Liver (tissue), 9 donors: ENCODE measurements around the gene TOPBP1. TPM values are rescaled to one million over a fixed set of nuclear protein-coding genes. Genes with fewer than 3 reads are reported as not detected.

Experiments
- DNase-seq: peaks from one replicate; pipeline ENCODE4 v3.0.0-alpha.2; 2017; ENCODE audit warnings: low spot score
- H3K27ac ChIP-seq, 2 donors: one replicate each; pipeline ENCODE4 v1.7.0; 2013; ENCODE audit warnings: inconsistent platforms in 2 of 2, low read length in 2 of 2, control low read depth in 1 of 2, low read depth in 1 of 2, mild to moderate bottlenecking in 1 of 2
- H3K27me3 ChIP-seq, 4 donors: one replicate each; pipeline versions ENCODE4 v1.6.1 to v1.7.0; 2013; ENCODE audit warnings: low read length in 3 of 4, inconsistent platforms in 1 of 4, mild to moderate bottlenecking in 1 of 4, moderate library complexity in 1 of 4; ENCODE audit not compliant: control insufficient read depth in 4 of 4, insufficient read depth in 4 of 4
- H3K36me3 ChIP-seq, 4 donors: one replicate each; pipeline versions ENCODE4 v1.6.1 to v1.7.0; 2013; ENCODE audit warnings: low read length in 3 of 4, mild to moderate bottlenecking in 3 of 4, low read depth in 1 of 4, moderate library complexity in 1 of 4; ENCODE audit not compliant: control insufficient read depth in 4 of 4, insufficient read depth in 3 of 4
- H3K4me1 ChIP-seq, 4 donors: one replicate each; pipeline versions ENCODE4 v1.6.1 to v1.7.0; 2013; ENCODE audit warnings: low read length in 3 of 4, mild to moderate bottlenecking in 3 of 4, moderate library complexity in 1 of 4; ENCODE audit not compliant: control insufficient read depth in 4 of 4, insufficient read depth in 4 of 4
- H3K4me3 ChIP-seq, 3 donors: one replicate each; pipeline versions ENCODE4 v1.6.1 to v1.7.0; 2013; ENCODE audit warnings: low read length in 3 of 3, control low read depth in 1 of 3, low read depth in 1 of 3, mild to moderate bottlenecking in 1 of 3
- H3K9ac ChIP-seq, 2 donors: one replicate each; pipeline ENCODE4 v1.7.0; 2013; ENCODE audit warnings: low read length in 2 of 2, mild to moderate bottlenecking in 2 of 2, moderate library complexity in 2 of 2, control low read depth in 1 of 2, low read depth in 1 of 2
- H3K9me3 ChIP-seq, 4 donors: one replicate each; pipeline versions ENCODE4 v1.6.1 to v1.7.0; 2013; ENCODE audit warnings: low read length in 3 of 4; ENCODE audit not compliant: control insufficient read depth in 4 of 4
- EGR1 ChIP-seq, 2 donors: IDR thresholded peaks; 2 replicates each; pipeline ENCODE4 v1.6.1; 2016 to 2018; ENCODE audit warnings: antibody characterized with exemption in 2 of 2, low read depth in 2 of 2
- FOXA1 ChIP-seq: IDR thresholded peaks from 2 replicates; pipeline ENCODE4 v1.6.1; 2016; ENCODE audit warnings: antibody characterized with exemption
- FOXA2 ChIP-seq: IDR thresholded peaks from 2 replicates; pipeline ENCODE4 v1.6.1; 2016; ENCODE audit warnings: antibody characterized with exemption
- GABPA ChIP-seq, 2 donors: IDR thresholded peaks in 1 of 2; conservative IDR thresholded peaks in 1 of 2; 2 replicates each; pipeline ENCODE4 v1.6.1; 2016; ENCODE audit warnings: antibody characterized with exemption in 2 of 2, mild to moderate bottlenecking in 1 of 2, moderate library complexity in 1 of 2
- HNF4A ChIP-seq, 2 donors: conservative IDR thresholded peaks; 2 replicates each; pipeline ENCODE4 v1.6.1; 2016; ENCODE audit warnings: antibody characterized with exemption in 2 of 2, mild to moderate bottlenecking in 2 of 2
- HNF4G ChIP-seq: IDR thresholded peaks from 2 replicates; pipeline ENCODE4 v1.6.1; 2016; ENCODE audit warnings: antibody characterized with exemption
- JUND ChIP-seq, 2 donors: IDR thresholded peaks; 2 replicates each; pipeline ENCODE4 v1.6.1; 2016; ENCODE audit warnings: antibody characterized with exemption in 2 of 2
- NR2F2 ChIP-seq: IDR thresholded peaks from 2 replicates; pipeline ENCODE4 v1.6.1; 2016; ENCODE audit warnings: antibody characterized with exemption
- RAD21 ChIP-seq, 2 donors: IDR thresholded peaks; 2 replicates each; pipeline ENCODE4 v1.6.1; 2016; ENCODE audit warnings: antibody characterized with exemption in 2 of 2, mild to moderate bottlenecking in 2 of 2
- RXRA ChIP-seq, 2 donors: IDR thresholded peaks; 2 replicates each; pipeline ENCODE4 v1.6.1; 2017 to 2018; ENCODE audit warnings: antibody characterized with exemption in 2 of 2, mild to moderate bottlenecking in 1 of 2
- SP1 ChIP-seq: IDR thresholded peaks from 2 replicates; pipeline ENCODE4 v1.6.1; 2018; ENCODE audit warnings: antibody characterized with exemption, mild to moderate bottlenecking
- TAF1 ChIP-seq: conservative IDR thresholded peaks from 2 replicates; pipeline ENCODE4 v1.6.1; 2016; ENCODE audit warnings: antibody characterized with exemption, mild to moderate bottlenecking
- YY1 ChIP-seq: IDR thresholded peaks from 2 replicates; pipeline ENCODE4 v1.6.1; 2016; ENCODE audit warnings: antibody characterized with exemption, mild to moderate bottlenecking
- ZBTB33 ChIP-seq: IDR thresholded peaks from 2 replicates; pipeline ENCODE4 v1.6.1; 2016; ENCODE audit warnings: antibody characterized with exemption
- WGBS: extraction: QIAGEN DNeasy Blood & Tissue Kit; methylation state at CpG from one replicate; pipeline ENCODE4 v1.1.7; 2013; 5-methylcytosine and 5-hydroxymethylcytosine counted together
- polyA plus RNA-seq, 2 donors: library from polyadenylated mRNA; stranded (reverse) in 1 of 2; unstranded in 1 of 2; fragments of 200-250 nt in 1 of 2; fragments of >200 nt in 1 of 2; fragmentation: Nextera tagmentation in 1 of 2; extraction: Ambion mirVana in 1 of 2; gene quantifications; one replicate each; pipeline versions ENCODE4 v1.2.1 to v1.2.3, GENCODE V29; 2013 to 2015
- total RNA-seq, 2 donors: library from RNA; depleted of rRNA; stranded (reverse); fragments of >200 nt; gene quantifications; one replicate each; pipeline ENCODE4 v1.2.3, GENCODE V29; 2014
- TF ChIP-seq, protein P1 (sequence below): IDR thresholded peaks from 2 replicates; pipeline ENCODE4 v1.6.1; 2016; ENCODE audit warnings: antibody characterized with exemption
- TF ChIP-seq, protein P2 (sequence below): IDR thresholded peaks from 2 replicates; pipeline ENCODE4 v1.6.1; 2016; ENCODE audit warnings: antibody characterized with exemption, mild to moderate bottlenecking
- TF ChIP-seq, protein P3 (sequence below): IDR thresholded peaks from 2 replicates; pipeline ENCODE4 v1.6.1; 2016; ENCODE audit warnings: antibody characterized with exemption
- TF ChIP-seq, protein P4 (sequence below): fragments of 150-350 bp; IDR thresholded peaks from 2 replicates; pipeline ENCODE4 v1.5.1; 2017; ENCODE audit warnings: improper control_type of control experiment, low read depth, low read length; ENCODE audit not compliant: missing input control
- donor health status: healthy.
- donor health status: healthy.
- donor health status: healthy.
- donor health status: healthy.
- donor health status: healthy.

Gene TOPBP1
- total and polyA plus RNA-seq, 4 donors: 3.3 to 22.9 (median 8.7) TPM

DNA sequence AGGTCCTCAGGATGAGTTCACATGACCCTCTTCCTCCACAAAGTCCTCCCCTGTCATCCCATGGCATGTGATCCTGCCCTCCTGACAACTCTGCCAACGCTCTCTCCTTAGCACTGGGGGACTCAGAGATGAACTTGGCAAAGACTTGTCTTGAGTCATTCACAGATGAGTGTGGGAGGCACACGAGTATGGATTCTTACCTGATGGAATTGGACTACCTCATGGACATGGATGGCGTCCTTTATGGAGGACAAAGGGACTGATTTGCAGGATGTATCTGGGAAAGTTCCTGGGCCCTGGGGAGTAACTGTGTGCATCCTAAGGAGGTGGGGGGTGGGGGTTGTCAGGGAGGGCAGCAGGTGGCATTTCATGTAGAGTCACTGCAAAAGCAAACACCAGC lies 38.2 kb upstream of the TOPBP1 start:
- peaks cover 0 to 13% (median 6%) of the 10 kb centered on the region in 4 donors for H3K4me1 ChIP-seq
- H3K4me3 ChIP-seq: no peak overlapping the region
- no peak for DNase-seq
- H3K36me3 ChIP-seq: no peaks in the 10 kb centered on the region
- no peak for TF ChIP-seq RAD21 (IDR thresholded peaks at IDR 0.05)
- no peak for TF ChIP-seq RXRA (IDR thresholded peaks at IDR 0.05)
- no peak for TF ChIP-seq FOXA1
- no peak for TF ChIP-seq YY1
- TF ChIP-seq, protein P1, sequence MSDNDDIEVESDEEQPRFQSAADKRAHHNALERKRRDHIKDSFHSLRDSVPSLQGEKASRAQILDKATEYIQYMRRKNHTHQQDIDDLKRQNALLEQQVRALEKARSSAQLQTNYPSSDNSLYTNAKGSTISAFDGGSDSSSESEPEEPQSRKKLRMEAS: no peak
- TF ChIP-seq ZBTB33: no peak
- TF ChIP-seq NR2F2: no peak
- TF ChIP-seq, protein P2, sequence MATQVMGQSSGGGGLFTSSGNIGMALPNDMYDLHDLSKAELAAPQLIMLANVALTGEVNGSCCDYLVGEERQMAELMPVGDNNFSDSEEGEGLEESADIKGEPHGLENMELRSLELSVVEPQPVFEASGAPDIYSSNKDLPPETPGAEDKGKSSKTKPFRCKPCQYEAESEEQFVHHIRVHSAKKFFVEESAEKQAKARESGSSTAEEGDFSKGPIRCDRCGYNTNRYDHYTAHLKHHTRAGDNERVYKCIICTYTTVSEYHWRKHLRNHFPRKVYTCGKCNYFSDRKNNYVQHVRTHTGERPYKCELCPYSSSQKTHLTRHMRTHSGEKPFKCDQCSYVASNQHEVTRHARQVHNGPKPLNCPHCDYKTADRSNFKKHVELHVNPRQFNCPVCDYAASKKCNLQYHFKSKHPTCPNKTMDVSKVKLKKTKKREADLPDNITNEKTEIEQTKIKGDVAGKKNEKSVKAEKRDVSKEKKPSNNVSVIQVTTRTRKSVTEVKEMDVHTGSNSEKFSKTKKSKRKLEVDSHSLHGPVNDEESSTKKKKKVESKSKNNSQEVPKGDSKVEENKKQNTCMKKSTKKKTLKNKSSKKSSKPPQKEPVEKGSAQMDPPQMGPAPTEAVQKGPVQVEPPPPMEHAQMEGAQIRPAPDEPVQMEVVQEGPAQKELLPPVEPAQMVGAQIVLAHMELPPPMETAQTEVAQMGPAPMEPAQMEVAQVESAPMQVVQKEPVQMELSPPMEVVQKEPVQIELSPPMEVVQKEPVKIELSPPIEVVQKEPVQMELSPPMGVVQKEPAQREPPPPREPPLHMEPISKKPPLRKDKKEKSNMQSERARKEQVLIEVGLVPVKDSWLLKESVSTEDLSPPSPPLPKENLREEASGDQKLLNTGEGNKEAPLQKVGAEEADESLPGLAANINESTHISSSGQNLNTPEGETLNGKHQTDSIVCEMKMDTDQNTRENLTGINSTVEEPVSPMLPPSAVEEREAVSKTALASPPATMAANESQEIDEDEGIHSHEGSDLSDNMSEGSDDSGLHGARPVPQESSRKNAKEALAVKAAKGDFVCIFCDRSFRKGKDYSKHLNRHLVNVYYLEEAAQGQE: no peak
- no peak for TF ChIP-seq SP1
- TF ChIP-seq FOXA2: no peak
- no peak for TF ChIP-seq HNF4A (conservative IDR thresholded peaks at IDR 0.05)
- TF ChIP-seq GABPA (IDR thresholded peaks at IDR 0.05 in 1 of 2, conservative IDR thresholded peaks at IDR 0.05 in 1 of 2): no peak
- TF ChIP-seq, protein P3, sequence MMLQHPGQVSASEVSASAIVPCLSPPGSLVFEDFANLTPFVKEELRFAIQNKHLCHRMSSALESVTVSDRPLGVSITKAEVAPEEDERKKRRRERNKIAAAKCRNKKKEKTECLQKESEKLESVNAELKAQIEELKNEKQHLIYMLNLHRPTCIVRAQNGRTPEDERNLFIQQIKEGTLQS: no peak
- TF ChIP-seq HNF4G: no peak
- TF ChIP-seq, protein P4, sequence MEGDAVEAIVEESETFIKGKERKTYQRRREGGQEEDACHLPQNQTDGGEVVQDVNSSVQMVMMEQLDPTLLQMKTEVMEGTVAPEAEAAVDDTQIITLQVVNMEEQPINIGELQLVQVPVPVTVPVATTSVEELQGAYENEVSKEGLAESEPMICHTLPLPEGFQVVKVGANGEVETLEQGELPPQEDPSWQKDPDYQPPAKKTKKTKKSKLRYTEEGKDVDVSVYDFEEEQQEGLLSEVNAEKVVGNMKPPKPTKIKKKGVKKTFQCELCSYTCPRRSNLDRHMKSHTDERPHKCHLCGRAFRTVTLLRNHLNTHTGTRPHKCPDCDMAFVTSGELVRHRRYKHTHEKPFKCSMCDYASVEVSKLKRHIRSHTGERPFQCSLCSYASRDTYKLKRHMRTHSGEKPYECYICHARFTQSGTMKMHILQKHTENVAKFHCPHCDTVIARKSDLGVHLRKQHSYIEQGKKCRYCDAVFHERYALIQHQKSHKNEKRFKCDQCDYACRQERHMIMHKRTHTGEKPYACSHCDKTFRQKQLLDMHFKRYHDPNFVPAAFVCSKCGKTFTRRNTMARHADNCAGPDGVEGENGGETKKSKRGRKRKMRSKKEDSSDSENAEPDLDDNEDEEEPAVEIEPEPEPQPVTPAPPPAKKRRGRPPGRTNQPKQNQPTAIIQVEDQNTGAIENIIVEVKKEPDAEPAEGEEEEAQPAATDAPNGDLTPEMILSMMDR: no peak
- no peak for TF ChIP-seq EGR1 (IDR thresholded peaks at IDR 0.05; ENCODE audit: low read depth in 2 of 2)
- no peak for TF ChIP-seq TAF1
- TF ChIP-seq JUND (IDR thresholded peaks at IDR 0.05): no peak
- 91% methylated on average over 3 of the region's 3 CpGs for WGBS
- no peak overlapping the region for H3K27ac ChIP-seq
- no peak overlapping the region for H3K9ac ChIP-seq
- peaks cover 0 to 5% (median 0%) of the 10 kb centered on the region in 4 donors for H3K9me3 ChIP-seq
- H3K27me3 ChIP-seq: no peaks in the 10 kb centered on the region
